ENCODE data around the gene LCP2.
"Not testable (repeated sequence)": the region's sequence is repeated elsewhere in the genome, so short reads cannot be mapped to it uniquely, and the experiment has no call there.

The LCP2 gene

GRCh38 chr5:170246126-170246870 is 51.3 kb downstream of the LCP2 start:
- no peak for FAIRE-seq

DNA sequence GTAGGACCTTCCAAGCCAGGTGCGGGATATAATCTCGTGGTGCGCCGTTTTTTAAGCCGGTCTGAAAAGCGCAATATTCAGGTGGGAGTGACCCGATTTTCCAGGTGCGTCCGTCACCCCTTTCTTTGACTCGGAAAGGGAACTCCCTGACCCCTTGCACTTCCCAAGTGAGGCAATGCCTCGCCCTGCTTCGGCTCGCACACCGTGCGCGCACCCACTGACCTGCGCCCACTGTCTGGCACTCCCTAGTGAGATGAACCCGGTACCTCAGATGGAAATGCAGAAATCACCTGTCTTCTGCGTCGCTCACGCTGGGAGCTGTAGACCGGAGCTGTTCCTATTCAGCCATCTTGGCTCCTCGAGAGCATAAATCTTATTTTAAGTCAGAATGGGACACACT is 52.1 kb downstream of the LCP2 start:
- not testable (repeated sequence) for FAIRE-seq

DNA sequence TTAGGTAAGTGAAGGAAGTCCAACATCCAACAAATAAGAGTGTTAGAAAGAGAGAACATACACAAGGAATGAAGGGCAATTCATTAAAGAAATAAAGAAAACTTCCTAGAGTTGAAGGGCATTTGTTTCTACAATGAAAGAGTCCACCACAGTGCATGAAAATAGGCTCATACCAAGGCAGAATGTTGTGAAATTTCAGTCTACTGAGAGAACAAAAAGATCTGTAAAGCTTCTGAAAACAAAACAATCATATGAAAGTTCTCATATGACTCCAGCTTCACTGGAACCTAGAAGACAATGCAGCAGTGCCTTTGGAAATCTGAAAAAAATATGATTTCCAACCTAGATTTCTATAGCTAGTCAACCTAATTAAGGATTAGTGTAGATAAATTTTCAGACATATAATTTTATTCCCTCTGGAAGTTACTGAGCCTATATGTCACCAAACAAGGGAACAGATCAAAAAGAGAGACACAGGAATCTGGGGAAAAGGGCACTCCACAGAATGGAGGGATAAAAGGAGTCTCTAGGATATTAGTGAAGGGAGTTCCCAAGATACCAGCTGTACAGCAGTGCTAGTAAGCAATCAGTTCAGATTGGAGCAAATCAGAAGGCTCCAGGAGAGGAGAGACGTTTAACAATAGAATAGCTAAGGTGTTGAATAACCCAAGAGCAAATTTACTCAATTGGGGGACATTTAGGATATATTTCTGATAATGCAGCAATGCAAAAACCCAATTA is 59.0 kb downstream of the LCP2 start:
- FAIRE-seq = no peak

DNA sequence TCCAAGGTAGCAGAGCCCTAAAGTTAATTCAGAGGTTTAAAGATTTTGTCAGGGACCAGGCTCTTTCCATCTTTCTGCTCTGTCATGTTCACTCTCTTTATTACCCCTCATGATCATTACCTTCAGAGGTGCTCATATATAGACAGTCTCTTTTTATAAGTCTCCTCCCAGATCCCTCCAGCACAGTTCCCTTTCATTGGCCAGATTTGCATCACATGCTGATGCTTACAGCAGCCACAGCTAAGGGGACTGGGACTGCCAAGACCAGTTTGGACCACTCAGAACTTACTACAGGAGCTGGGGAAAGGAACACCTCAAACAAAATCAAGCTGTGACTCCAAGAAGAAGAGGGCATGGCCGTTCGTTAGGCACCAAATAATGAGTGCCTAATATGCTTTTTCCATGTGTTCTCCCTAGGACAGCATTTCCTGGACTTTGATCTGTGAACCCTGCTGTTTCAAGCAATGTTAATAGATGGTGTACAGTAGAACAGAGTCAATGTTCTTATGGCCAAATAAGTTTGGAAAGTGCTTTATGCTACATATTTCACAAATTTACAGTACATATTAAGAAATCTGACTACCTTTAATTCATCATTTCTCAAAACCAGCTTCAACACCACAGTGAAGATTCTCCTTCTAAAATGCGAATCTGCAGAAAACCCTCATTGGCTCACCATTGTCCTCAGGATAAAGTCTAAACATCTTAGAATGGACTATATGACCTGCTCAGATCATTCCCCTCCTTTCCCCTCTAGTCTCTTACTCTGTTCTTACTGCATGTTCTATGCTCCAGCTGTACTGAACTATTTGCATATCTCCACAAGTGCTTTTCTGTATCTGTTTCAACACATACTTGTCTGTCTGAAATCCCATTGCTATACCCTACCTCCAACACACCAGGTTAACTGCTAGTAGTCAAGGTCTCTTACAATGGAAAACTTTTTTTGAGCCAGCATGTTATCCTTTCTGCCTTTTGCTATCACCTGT is 61.4 kb downstream of the LCP2 start:
- no peak for FAIRE-seq

DNA sequence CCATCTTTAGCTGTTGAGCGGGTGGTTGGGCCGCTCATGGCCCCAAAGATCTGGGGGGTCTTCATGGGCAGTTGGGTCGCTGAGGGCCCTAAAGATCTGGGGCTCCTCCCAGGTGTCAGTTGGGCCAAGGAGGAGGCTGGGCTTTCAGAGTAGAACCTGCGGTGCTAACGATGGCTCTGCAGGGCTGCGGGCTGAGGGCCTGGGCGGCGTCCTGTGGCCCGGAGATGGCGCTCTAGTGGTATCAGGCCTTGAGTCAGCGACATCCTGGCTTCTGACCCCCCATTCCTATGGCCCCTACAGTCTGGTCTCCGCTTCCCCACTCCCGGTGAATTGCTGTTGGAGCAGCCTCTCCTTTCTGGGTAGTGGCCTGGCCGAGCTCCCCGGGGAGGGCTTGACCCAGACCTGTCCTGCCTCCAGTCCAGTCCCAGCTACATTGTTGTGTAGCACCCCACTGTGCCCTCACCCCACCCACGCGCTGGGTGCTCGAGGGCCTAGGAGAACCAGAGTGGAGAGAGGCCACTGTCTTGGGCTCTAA is 64.2 kb downstream of the LCP2 start:
- FAIRE-seq = no peak

DNA sequence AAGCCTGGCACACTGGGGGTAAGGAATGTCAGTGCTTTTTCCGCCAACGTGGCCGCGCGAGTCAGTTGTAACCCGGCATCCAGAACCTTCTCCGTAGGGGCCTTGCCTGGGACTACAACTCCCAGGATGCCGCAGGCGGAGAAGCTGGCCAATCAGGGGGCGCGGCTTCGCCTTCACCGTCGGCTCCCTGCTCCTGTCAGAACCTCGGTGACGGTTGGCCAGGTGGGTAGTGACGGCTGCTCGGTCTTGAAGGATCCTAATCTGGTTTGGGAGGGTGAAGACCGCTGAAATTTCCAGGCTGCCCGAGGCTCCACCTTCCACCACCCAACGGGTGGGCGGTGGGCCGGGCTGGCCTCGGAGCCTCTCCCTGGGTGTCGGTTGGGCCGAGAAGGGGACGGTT is 64.8 kb downstream of the LCP2 start, which contains the start of gene C5orf58:
C5orf58 (plus strand) TSS at position 200 of the 400 bp plus-strand sequence. CDS start 1,992 bp downstream, outside the sequence.
- FAIRE-seq = no peak

GRCh38 chr5:170228762-170229435 is 68.7 kb downstream of the LCP2 start:
- FAIRE-seq = no peak

DNA sequence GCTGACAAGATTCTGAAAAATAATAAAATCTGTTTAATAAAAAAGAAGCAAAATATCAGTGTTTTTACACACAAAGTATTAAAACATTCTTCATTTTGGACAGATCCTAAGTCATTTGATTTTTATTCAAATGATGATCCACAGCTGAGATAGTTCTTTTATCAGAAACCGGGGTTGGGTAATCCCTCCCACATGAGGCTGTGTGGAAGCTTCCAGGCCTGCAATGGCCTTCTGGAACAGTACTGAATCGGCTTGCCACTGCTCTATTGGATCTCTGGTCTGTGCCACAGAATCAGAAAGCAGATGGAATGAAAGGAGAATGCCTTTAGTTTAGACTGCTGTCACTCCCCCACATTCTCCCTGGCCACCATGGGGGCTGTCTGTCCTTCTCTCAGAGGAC is 70.9 kb downstream of the LCP2 start:
- no peak for FAIRE-seq

DNA sequence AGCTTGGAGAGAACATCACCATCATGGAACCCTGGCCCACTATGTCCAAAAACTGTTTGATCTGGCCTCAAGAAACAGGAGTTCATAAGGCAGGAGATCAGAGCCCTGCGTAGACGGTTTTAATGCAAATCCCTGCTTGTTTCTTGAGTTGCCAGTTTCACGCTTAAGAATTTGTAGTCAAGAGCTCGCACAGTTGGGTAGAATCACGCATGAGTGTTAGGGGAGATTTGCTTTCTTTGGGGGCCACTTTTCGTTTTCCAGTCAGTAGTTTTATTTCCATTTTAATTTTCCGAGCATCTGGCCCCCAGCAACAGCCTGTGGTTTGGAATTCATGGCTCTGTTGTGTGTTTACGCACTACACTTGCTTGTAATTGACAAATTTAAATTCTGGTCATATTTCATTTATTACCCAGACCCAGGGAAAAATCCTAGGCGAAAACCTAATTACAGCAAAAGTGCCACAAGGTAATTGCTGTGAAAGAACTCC is 71.4 kb downstream of the LCP2 start:
- no peak for FAIRE-seq

DNA sequence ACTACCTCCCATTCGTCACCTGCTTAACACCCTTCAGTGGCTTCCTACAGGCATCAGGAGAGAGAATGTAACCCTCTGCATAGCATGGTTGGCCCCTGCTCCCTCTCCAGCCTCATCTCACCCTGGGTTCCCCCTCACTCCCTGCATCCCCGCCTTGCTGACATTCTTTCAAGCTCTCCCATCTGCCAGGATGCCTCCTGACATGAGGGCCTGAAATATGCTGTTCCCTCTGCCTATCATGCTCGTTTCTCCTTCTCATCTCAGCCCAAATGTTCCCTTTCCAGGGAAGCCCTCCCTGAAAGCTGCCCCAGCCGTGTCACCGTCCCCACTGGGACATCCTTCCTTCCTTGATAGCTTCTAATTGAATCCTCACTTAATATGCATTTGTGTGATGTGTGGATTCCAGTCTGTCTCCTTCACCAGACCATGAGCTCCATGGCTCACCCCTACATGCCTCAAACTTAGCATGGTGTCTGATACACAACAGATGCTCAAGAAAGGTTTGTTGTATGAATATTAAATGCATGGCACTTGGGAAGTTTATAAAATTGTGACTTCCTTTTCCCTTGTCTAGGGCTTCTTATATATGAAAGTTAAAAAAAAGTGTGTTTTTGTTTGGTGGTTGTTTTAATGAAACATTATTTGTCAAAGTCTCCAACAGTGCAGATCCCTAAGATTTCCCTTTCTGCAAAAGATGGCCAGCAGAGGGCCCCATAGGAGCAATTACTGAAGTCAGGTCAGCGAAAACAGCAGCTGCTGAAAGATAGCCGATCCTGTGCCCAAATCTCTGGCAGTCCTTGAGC is 72.0 kb downstream of the LCP2 start:
- FAIRE-seq = no peak

DNA sequence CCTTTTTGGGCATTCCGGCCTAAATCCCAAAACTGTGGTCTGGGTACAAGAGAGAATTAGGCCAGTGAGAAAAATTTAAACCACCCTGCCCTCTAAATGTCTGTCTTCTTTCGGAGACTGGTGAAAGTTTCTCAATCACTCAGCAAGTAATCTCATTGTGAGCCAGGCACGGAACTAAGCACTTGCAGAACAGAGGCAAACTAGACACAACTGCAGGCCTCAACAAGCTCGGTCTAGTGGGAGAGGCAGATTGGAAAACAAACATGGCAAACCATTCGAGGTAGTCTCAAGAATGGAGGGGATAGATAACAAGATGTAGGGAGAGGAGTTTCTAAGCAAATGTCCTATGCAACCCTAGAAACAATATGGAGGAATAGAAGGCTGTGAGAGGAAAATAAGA is 73.7 kb downstream of the LCP2 start:
- FAIRE-seq = no peak

GRCh38 chr5:170223360-170223759 is 74.2 kb downstream of the LCP2 start:
- no peak for FAIRE-seq

- FAIRE-seq = no peak
These were observed 76.2 kb downstream of the LCP2 start for GRCh38 chr5:170221327-170221741.

DNA sequence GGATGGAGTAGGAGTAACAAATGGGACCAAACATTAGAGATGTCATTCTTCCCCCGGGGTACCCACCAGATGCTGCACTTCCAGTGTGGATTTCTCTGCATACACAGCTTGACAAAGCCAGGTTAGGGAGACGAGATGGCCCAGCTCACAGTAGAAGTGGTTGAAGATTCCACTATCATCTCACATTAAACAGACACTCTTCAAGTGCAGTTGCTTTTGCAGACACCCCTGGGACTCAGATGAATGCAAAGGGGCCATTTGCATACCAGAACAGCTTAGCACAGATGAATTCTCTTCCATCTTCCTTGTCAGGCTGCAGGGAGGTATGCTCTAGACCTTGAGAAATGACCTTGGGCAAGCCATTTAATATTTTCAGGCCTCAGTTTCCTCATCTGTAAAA is 77.4 kb downstream of the LCP2 start:
- no peak for FAIRE-seq

DNA sequence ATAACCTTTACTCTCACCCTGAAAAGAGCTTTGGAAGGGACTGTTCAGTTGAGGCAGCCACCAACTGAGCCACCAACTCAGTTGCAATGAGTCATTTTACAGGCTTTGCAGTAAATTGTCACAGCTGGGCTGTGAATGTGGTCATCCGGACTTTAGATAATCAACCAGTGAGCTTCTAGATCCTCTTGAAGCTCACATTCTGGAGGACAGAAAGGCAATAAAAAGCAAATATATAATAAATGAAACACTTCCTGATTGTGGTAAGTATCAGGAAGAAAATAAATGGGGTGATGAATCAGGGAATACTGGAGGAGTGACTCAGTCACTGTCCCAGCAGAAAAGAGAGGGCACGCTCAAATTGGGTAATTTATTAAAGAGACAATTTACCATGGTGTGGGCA is 78.0 kb downstream of the LCP2 start:
- no peak for FAIRE-seq

DNA sequence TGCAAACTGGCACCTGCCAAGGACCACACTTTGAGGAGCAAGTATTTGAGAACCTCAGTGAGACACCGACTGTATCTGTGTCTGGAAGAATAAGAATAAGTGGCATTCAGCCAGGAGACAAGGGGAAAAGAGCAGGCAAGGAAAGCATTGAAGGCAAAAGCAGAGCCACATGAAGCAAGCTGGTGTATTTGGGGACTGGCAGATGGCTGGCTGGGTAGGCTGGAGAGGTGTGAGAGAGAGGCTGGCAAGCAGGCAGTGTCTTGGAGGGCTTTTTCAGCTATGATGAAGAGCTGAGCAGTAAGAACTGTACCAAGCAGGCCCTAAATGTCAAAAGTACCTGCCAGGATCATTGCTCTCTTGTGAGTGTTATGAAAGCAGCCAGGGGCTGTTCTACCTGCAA is 78.9 kb downstream of the LCP2 start:
- FAIRE-seq = no peak

DNA sequence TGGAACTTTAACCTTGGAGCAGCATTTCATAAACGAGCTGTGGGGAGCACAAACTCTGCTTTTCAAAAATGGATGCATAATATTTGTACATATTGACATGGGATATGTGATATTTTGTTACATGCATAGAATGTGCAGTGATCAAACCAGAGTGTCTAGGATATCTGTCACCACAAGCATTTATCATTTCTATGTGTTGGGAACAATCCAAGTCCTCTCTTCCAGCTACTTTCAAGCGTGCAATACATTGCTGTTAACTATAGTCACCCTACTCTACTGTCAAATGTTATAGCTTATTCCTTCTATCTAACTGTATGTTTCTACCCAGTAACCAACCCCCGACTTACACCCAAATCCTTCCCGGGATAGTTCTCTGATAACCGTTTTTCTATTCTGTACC is 79.7 kb downstream of the LCP2 start:
- FAIRE-seq = no peak

DNA sequence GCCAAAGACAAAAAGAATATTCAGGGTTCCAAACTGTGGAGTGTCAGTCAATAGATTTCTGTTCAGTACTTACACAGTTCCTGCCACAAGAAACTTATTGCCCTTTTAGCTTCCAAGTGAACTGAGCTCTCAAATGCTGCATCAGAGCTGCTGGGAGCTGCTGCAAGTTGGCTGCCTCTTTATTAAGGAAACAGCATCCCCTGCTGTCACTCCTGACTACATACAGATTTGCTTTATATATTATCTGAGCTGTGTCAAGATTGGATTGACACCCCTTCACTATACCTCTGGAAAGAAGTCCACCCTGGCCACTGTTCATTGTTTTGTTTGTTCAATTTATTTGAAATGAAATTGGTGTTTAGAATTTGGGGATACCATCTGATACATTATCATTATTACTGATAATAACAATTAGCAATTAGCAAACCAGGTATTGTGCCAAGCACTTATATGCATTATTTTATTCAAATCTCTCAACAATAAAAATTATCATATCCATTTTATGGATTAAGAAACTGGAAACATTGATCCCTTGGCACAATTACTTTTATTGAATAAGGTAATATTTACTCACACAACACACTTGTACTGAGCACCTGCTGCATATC is 81.2 kb downstream of the LCP2 start:
- FAIRE-seq = no peak

GRCh38 chr5:170211575-170212334 is 85.8 kb downstream of the LCP2 start:
- FAIRE-seq = no peak

- FAIRE-seq = no peak
These were observed 90.6 kb downstream of the LCP2 start for GRCh38 chr5:170206958-170207357.

Data from TTC549 (cell line).